Kidney glomerular epithelial cell (primary cell): ENCODE data around the gene SYNGAP1.

Source experiments
- DNase-seq: peaks from one replicate; lab custom pipeline; 2025; lab: John Stamatoyannopoulos, UW

Gene SYNGAP1

GRCh38 chr6:33404884-33405283 lies 15.0 kb upstream of the SYNGAP1 start:
- no peak for DNase-seq

GRCh38 chr6:33405386-33405940 lies 14.4 kb upstream of the SYNGAP1 start:
- DNase-seq = no peak

- no peak for DNase-seq
These were observed 13.7 kb upstream of the SYNGAP1 start for GRCh38 chr6:33406126-33406525.

- DNase-seq = peak; percentile 26
These were observed 12.6 kb upstream of the SYNGAP1 start for GRCh38 chr6:33407132-33407718.

- peak; percentile 92 for DNase-seq
These were observed 9.7 kb upstream of the SYNGAP1 start for GRCh38 chr6:33410050-33410710.

GRCh38 chr6:33410711-33411631 lies 8.9 kb upstream of the SYNGAP1 start, which contains the start of gene PHF1:
TSS of gene PHF1 (plus strand) at chr6:33411014. CDS start at chr6:33412264, 1,250 bp downstream.
- DNase-seq = peak; percentile 73

GRCh38 chr6:33411632-33412005 lies 8.2 kb upstream of the SYNGAP1 start:
- DNase-seq = no peak

GRCh38 chr6:33412140-33413009 lies 7.5 kb upstream of the SYNGAP1 start:
- no peak for DNase-seq

- DNase-seq = no peak
These were observed 6.4 kb upstream of the SYNGAP1 start for GRCh38 chr6:33413241-33414120.

GRCh38 chr6:33414592-33415271 lies 5.1 kb upstream of the SYNGAP1 start:
- DNase-seq = no peak

GRCh38 chr6:33415831-33416230 lies 4.0 kb upstream of the SYNGAP1 start:
- DNase-seq = no peak

GRCh38 chr6:33416386-33417127 lies 3.3 kb upstream of the SYNGAP1 start:
- no peak for DNase-seq

- DNase-seq = peak; percentile 47
These were observed 2.5 kb upstream of the SYNGAP1 start for GRCh38 chr6:33417128-33417902.

GRCh38 chr6:33417903-33418689 lies 1.8 kb upstream of the SYNGAP1 start, which contains the start of gene CUTA:
TSS of gene CUTA (minus strand) at chr6:33418107. CDS start at chr6:33418000, 107 bp downstream.
- peak; percentile 98 for DNase-seq

GRCh38 chr6:33418690-33419291 lies 1.1 kb upstream of the SYNGAP1 start:
- DNase-seq = no peak

- DNase-seq = no peak
These were observed 852 bp downstream of the SYNGAP1 start for GRCh38 chr6:33420491-33421343.
